CD14-positive monocyte (primary cell): ENCODE results near the gene GMEB2. TPM values are rescaled to one million over a fixed set of nuclear protein-coding genes. Genes with fewer than 3 reads are reported as not detected.
"Not testable (repeated sequence)": the region's sequence is repeated elsewhere in the genome, so short reads cannot be mapped to it uniquely, and the experiment has no call there.

Experiments
- DNase-seq, 3 donors: peaks; one replicate each; pipeline ENCODE4 v3.0.0-alpha.2; 2011 to 2022
- H2AFZ ChIP-seq: 2 replicates; pipeline ENCODE4 v1.6.0; 2012; ENCODE audit warnings: mild to moderate bottlenecking, low read depth, low read length, inconsistent platforms; ENCODE audit not compliant: insufficient read depth, poor library complexity, severe bottlenecking
- H3K27ac ChIP-seq, 2 donors: 1 replicate in 1 of 2; 2 replicates in 1 of 2; pipeline ENCODE4 v1.5.1; 2012 to 2013; ENCODE audit warnings: low read length in 2 of 2, control low read depth in 1 of 2, inconsistent platforms in 1 of 2, low read depth in 1 of 2, mild to moderate bottlenecking in 1 of 2
- H3K27me3 ChIP-seq, 2 donors: one replicate each; pipeline versions ENCODE4 v1.6.0 to v1.6.1; 2011 to 2013; ENCODE audit warnings: low read length in 2 of 2; ENCODE audit not compliant: control insufficient read depth in 2 of 2, insufficient read depth in 2 of 2
- H3K36me3 ChIP-seq, 2 donors: replicated peaks in 1 of 2; 1 replicate in 1 of 2; 2 replicates in 1 of 2; pipeline versions ENCODE4 v1.5.1 to v1.6.1; 2012 to 2013; ENCODE audit warnings: low read length in 2 of 2, control low read depth in 1 of 2, inconsistent platforms in 1 of 2, mild to moderate bottlenecking in 1 of 2; ENCODE audit not compliant: insufficient read depth in 2 of 2, control insufficient read depth in 1 of 2
- H3K4me1 ChIP-seq, 2 donors: 1 replicate in 1 of 2; 2 replicates in 1 of 2; pipeline versions ENCODE4 v1.5.1 to v1.6.1; 2012 to 2013; ENCODE audit warnings: low read length in 2 of 2, control low read depth in 1 of 2, inconsistent platforms in 1 of 2, mild to moderate bottlenecking in 1 of 2, moderate library complexity in 1 of 2; ENCODE audit not compliant: insufficient read depth in 2 of 2, control insufficient read depth in 1 of 2
- H3K4me2 ChIP-seq: replicated peaks from 2 replicates; pipeline ENCODE3; 2012; ENCODE audit warnings: low read length, moderate library complexity, mild to moderate bottlenecking; ENCODE audit not compliant: poor library complexity, severe bottlenecking; ENCODE audit errors: extremely low read depth
- H3K4me3 ChIP-seq, 3 experiments: fragments of 200-600 bp in 1 of 3; sonication (generic) in 1 of 3; replicated peaks in 1 of 3; 1 replicate in 2 of 3; 2 replicates in 1 of 3; pipeline ENCODE4 v1.5.1; 2011 to 2013; ENCODE audit warnings: low read length in 3 of 3, mild to moderate bottlenecking in 3 of 3, control low read depth in 2 of 3, low read depth in 2 of 3, inconsistent platforms in 1 of 3, moderate library complexity in 1 of 3
- H3K79me2 ChIP-seq: 2 replicates; pipeline ENCODE4 v1.6.0; 2012; ENCODE audit warnings: mild to moderate bottlenecking, control low read depth, inconsistent platforms, low read length, moderate library complexity; ENCODE audit not compliant: insufficient read depth
- H3K9ac ChIP-seq: 2 replicates; pipeline ENCODE4 v1.6.0; 2017; ENCODE audit warnings: low read length, mild to moderate bottlenecking; ENCODE audit not compliant: insufficient read depth, poor library complexity, severe bottlenecking
- H3K9me3 ChIP-seq, 2 donors: replicated peaks in 1 of 2; 1 replicate in 1 of 2; 2 replicates in 1 of 2; pipeline versions ENCODE4 v1.5.1 to v1.6.1; 2012 to 2013; ENCODE audit warnings: low read length in 2 of 2, control low read depth in 1 of 2; ENCODE audit not compliant: control insufficient read depth in 1 of 2, insufficient read depth in 1 of 2
- H4K20me1 ChIP-seq: 2 replicates; pipeline ENCODE4 v1.6.0; 2012; ENCODE audit warnings: mild to moderate bottlenecking, low read length, control low read depth, moderate library complexity; ENCODE audit not compliant: insufficient read depth
- H3K27ac Mint-ChIP-seq, 7 donors: one replicate each; pipeline ENCODE4 v1.8.0; 2020; ENCODE audit warnings: mild to moderate bottlenecking in 7 of 7, mixed read lengths in 7 of 7, moderate library complexity in 6 of 7, inconsistent platforms in 2 of 7
- H3K27me3 Mint-ChIP-seq, 3 donors: one replicate each; pipeline ENCODE4 v1.8.0; 2021 to 2022; ENCODE audit warnings: low read depth in 3 of 3, mild to moderate bottlenecking in 3 of 3, mixed read lengths in 3 of 3, moderate library complexity in 3 of 3, inconsistent platforms in 1 of 3
- H3K36me3 Mint-ChIP-seq, 2 donors: one replicate each; pipeline ENCODE4 v1.8.0; 2020; ENCODE audit warnings: mixed read lengths in 2 of 2, inconsistent platforms in 1 of 2, mild to moderate bottlenecking in 1 of 2
- H3K4me1 Mint-ChIP-seq: one replicate; pipeline ENCODE4 v1.8.0; 2020; ENCODE audit warnings: mild to moderate bottlenecking, mixed read lengths
- H3K4me3 Mint-ChIP-seq, 2 donors: one replicate each; pipeline ENCODE4 v1.8.0; 2020; ENCODE audit warnings: mild to moderate bottlenecking in 2 of 2, mixed read lengths in 2 of 2, moderate library complexity in 1 of 2
- H3K9me3 Mint-ChIP-seq, 7 donors: one replicate each; pipeline ENCODE4 v1.8.0; 2020 to 2022; ENCODE audit warnings: mixed read lengths in 7 of 7, mild to moderate bottlenecking in 6 of 7, moderate library complexity in 6 of 7, inconsistent platforms in 2 of 7
- whole genome bisulfite sequencing: methylation state at CpG from one replicate; pipeline ENCODE4 v1.1.5; 2013; ENCODE audit warnings: missing lambda C conversion rate; ENCODE audit not compliant: insufficient coverage; 5-methylcytosine and 5-hydroxymethylcytosine counted together
- intact Hi-C, 2 donors: fragments of 100-400 bp; cut with micrococcal nuclease; formaldehyde crosslinking; loops; one replicate each; pipeline versions ENCODE4 v1.15.0 to v1.15.1; 2023
- polyA plus RNA-seq, 3 donors: library from polyadenylated mRNA; depleted of rRNA in 1 of 3; unstranded in 2 of 3; stranded (reverse) in 1 of 3; fragments of 300-500 nt in 2 of 3; fragments of >200 nt in 1 of 3; fragmentation: Illumina TruSeq in 2 of 3; gene quantifications; 1 replicate in 2 of 3; 2 replicates in 1 of 3; pipeline ENCODE4 v1.2.3, GENCODE V29; 2012 to 2021
- TF ChIP-seq, protein P1 (sequence below): fragments of 200-600 bp; IDR thresholded peaks from one replicate; pipeline ENCODE4 v1.8.0; 2022; ENCODE audit warnings: antibody characterized with exemption, mild to moderate bottlenecking

The GMEB2 gene
- polyA plus RNA-seq, 3 donors, result 2.7 to 11.7 (median 3.8) TPM

DNA sequence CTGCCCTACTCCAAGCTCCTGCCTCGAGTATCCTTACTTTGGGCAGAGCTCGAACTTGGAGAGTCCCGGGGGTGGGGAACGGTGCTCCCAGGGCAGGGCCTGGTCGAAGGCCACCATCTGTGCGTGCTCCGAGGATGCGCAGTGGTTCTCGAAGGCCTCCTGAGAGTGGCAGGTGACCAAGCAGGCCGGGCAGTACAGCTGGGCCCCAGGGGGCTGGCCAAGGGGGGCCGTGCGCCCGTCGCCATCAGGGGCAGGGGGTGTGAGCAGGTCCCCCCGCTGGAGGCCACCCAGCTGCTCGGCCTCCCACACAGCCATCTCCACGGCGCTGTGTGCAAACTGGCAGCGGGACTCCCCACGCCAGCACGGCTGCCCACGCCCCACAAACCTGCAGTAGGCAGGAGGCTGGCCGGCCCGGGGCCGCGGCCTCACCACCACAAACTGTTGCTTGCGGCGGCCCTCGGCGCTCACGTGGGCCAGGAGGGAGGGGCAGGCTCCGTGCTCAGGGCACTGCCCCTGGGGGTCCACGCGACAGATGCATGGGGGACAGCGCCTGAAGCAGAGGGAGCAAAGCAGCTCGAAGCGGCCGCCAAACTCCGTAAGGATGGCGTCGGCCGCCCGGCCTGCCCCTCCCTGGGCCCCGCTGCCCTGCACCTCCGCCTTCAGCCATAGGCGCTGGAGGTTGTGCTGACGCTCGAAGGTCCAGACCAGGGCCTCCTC lies 54.7 kb downstream of the GMEB2 start:
- no peak overlapping the region for H3K4me3 ChIP-seq
- Mint-ChIP-seq H3K27me3 (peaks cover 24 to 71% (median 42%) of the 10 kb centered on the region in 3 donors), H3K27ac (no peak overlapping the region), H3K36me3 (peaks cover 8 to 10% of the 10 kb centered on the region in 2 donors), H3K9me3 (peaks cover 0 to 13% (median 1%) of the 10 kb centered on the region in 7 donors), H3K4me3 (peak overlapping the region in 1 of 2 donors; percentile 12), H3K4me1 (peaks cover 31% of the 10 kb centered on the region)
- no peak overlapping the region for H3K27ac ChIP-seq
- H3K79me2 ChIP-seq, result peaks cover 7% of the 10 kb centered on the region
- H3K36me3 ChIP-seq, result peaks cover 7 to 13% of the 10 kb centered on the region in 2 donors
- TF ChIP-seq, protein P1, sequence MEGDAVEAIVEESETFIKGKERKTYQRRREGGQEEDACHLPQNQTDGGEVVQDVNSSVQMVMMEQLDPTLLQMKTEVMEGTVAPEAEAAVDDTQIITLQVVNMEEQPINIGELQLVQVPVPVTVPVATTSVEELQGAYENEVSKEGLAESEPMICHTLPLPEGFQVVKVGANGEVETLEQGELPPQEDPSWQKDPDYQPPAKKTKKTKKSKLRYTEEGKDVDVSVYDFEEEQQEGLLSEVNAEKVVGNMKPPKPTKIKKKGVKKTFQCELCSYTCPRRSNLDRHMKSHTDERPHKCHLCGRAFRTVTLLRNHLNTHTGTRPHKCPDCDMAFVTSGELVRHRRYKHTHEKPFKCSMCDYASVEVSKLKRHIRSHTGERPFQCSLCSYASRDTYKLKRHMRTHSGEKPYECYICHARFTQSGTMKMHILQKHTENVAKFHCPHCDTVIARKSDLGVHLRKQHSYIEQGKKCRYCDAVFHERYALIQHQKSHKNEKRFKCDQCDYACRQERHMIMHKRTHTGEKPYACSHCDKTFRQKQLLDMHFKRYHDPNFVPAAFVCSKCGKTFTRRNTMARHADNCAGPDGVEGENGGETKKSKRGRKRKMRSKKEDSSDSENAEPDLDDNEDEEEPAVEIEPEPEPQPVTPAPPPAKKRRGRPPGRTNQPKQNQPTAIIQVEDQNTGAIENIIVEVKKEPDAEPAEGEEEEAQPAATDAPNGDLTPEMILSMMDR, result no peak
- no peak for DNase-seq
- H2AFZ ChIP-seq, result no peak overlapping the region
- intact Hi-C loops, result loop anchor here in 1 of 2 donors (5.0 kb wide), 1 partner anchor 165 kb away; the partner anchor contains the start of genes LIME1 and SLC2A4RG
- peaks cover 57% of the 10 kb centered on the region for H4K20me1 ChIP-seq
- H3K27me3 ChIP-seq, result peaks cover 0 to 55% of the 10 kb centered on the region in 2 donors
- no peak overlapping the region for H3K9ac ChIP-seq
- H3K4me2 ChIP-seq, result no peak overlapping the region
- H3K4me1 ChIP-seq, result peaks cover 42 to 53% of the 10 kb centered on the region in 2 donors
- 91% methylated on average over 42 of the region's 48 CpGs for WGBS
- no peaks in the 10 kb centered on the region for H3K9me3 ChIP-seq

DNA sequence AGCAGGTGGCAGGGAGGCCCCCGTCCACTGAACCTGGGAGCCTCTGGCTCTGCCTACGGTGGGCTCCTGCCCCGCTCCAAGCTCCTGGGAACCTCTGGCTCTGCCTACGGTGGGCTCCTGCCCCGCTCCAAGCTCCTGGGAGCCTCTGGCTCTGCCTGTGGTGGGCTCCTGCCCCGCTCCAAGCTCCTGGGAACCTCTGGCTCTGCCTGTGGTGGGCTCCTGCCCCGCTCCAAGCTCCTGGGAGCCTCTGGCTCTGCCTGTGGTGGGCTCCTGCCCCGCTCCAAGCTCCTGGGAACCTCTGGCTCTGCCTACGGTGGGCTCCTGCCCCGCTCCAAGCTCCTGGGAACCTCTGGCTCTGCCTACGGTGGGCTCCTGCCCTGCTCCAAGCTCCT lies 55.8 kb downstream of the GMEB2 start:
- peaks cover 49 to 61% of the 10 kb centered on the region in 2 donors for H3K4me1 ChIP-seq

More for the DNA sequence above, 55.8 kb downstream of the GMEB2 start:
- intact Hi-C loops, result loop anchor here in 1 of 2 donors (5.0 kb wide), 1 partner anchor 166 kb away; the partner anchor contains the start of genes LIME1 and SLC2A4RG
- not testable (repeated sequence) for H3K4me3 Mint-ChIP-seq, H3K27ac Mint-ChIP-seq, H3K4me2 ChIP-seq, H2AFZ ChIP-seq, H3K4me3 ChIP-seq, H3K79me2 ChIP-seq, H3K9me3 ChIP-seq, DNase-seq, H3K9ac ChIP-seq, H3K27ac ChIP-seq
- Histone ChIP-seq H3K36me3 (peaks cover 9 to 20% of the 10 kb centered on the region in 2 donors), H3K27me3 (peaks cover 0 to 59% of the 10 kb centered on the region in 2 donors), H4K20me1 (peaks cover 69% of the 10 kb centered on the region)
- Mint-ChIP-seq H3K27me3 (peaks cover 22 to 68% (median 37%) of the 10 kb centered on the region in 3 donors), H3K4me1 (peaks cover 33% of the 10 kb centered on the region), H3K9me3 (peaks cover 0 to 18% (median 3%) of the 10 kb centered on the region in 7 donors), H3K36me3 (peaks cover 6 to 14% of the 10 kb centered on the region in 2 donors)
- 100% methylated on average over 1 of the region's 11 CpGs for WGBS
